Activated effector memory CD4-positive, alpha-beta T cell treated with Interleukin-2 at 50 U/mL for 16 hours (primary cell): ENCODE data around the gene HOXD13.

Experiments
- DNase-seq: peaks from one replicate; pipeline ENCODE4 v3.0.0-alpha.2; 2020

Gene HOXD13

GRCh38 chr2:176136374-176137251 lies 44.1 kb downstream of the HOXD13 start:
- no peak for DNase-seq

- DNase-seq: no peak
These were observed 44.7 kb downstream of the HOXD13 start for GRCh38 chr2:176137252-176137580.

GRCh38 chr2:176137906-176138305 lies 45.4 kb downstream of the HOXD13 start:
- no peak for DNase-seq

GRCh38 chr2:176138526-176138922 lies 46.0 kb downstream of the HOXD13 start:
- no peak for DNase-seq

GRCh38 chr2:176138923-176139660 lies 46.6 kb downstream of the HOXD13 start:
- DNase-seq: no peak

- DNase-seq: no peak
These were observed 47.4 kb downstream of the HOXD13 start for GRCh38 chr2:176139661-176140512.

- DNase-seq: peak; percentile 21
These were observed 48.2 kb downstream of the HOXD13 start for GRCh38 chr2:176140513-176141317.

GRCh38 chr2:176142281-176142680 lies 49.8 kb downstream of the HOXD13 start:
- no peak for DNase-seq
